HG03342 (cell line): ENCODE results near the gene TBX21.
"Not testable (repeated sequence)": the region's sequence is repeated elsewhere in the genome, so short reads cannot be mapped to it uniquely, and the experiment has no call there.

Experiments
- ATAC-seq: cut with Tn5 transposase; IDR thresholded peaks from one replicate; pipeline ENCODE4 v1.9.1; 2021; ENCODE audit warnings: mild to moderate bottlenecking, moderate library complexity; ENCODE audit not compliant: unreplicated experiment

Gene TBX21

GRCh38 chr17:47729476-47729875 is 3.6 kb upstream of the TBX21 start:
- ATAC-seq: no peak

GRCh38 chr17:47730681-47731080 is 2.4 kb upstream of the TBX21 start:
- ATAC-seq: no peak

GRCh38 chr17:47731396-47731795 is 1.6 kb upstream of the TBX21 start:
- no peak for ATAC-seq

GRCh38 chr17:47732399-47733046 is 513 bp upstream of the TBX21 start:
- ATAC-seq: no peak

GRCh38 chr17:47733674-47734410 is 806 bp downstream of the TBX21 start:
- ATAC-seq: peak; percentile 12

GRCh38 chr17:47735139-47735464 is 2.1 kb downstream of the TBX21 start:
- ATAC-seq: no peak

GRCh38 chr17:47735536-47736011 is 2.5 kb downstream of the TBX21 start:
- ATAC-seq: peak; percentile 60

- ATAC-seq: no peak
Observed at GRCh38 chr17:47736501-47737495, 3.8 kb downstream of the TBX21 start.

GRCh38 chr17:47738178-47738577 is 5.1 kb downstream of the TBX21 start:
- ATAC-seq: no peak

GRCh38 chr17:47739150-47739549 is 6.1 kb downstream of the TBX21 start:
- ATAC-seq: no peak

GRCh38 chr17:47739945-47740344 is 6.9 kb downstream of the TBX21 start:
- ATAC-seq: not testable (repeated sequence)

- ATAC-seq: no peak
Observed at GRCh38 chr17:47741109-47741792, 8.2 kb downstream of the TBX21 start.

- no peak for ATAC-seq
Observed at GRCh38 chr17:47741793-47742145, 8.7 kb downstream of the TBX21 start.

GRCh38 chr17:47742319-47743181 is 9.5 kb downstream of the TBX21 start:
- no peak for ATAC-seq

GRCh38 chr17:47744168-47745036 is 11.4 kb downstream of the TBX21 start:
- ATAC-seq: no peak

- no peak for ATAC-seq
Observed at GRCh38 chr17:47745037-47745380, 12.0 kb downstream of the TBX21 start.

GRCh38 chr17:47751471-47751870 is 18.4 kb downstream of the TBX21 start:
- no peak for ATAC-seq

GRCh38 chr17:47757386-47757785 is 24.4 kb downstream of the TBX21 start:
- no peak for ATAC-seq
